ENCODE results near the gene STPG3.

- TF ChIP-seq IRF9 (CRISPR knock-in tag; IDR thresholded peaks at IDR 0.05; ENCODE audit: borderline replicate concordance) (no peak), MED1 (CRISPR knock-in tag; IDR thresholded peaks at IDR 0.05) (no peak)
Measured at GRCh38 chr9:137204731-137205125, 46.4 kb upstream of the STPG3 start.

All from HepG2 (cell line).